Fibroblast of lung (primary cell): ENCODE results near the gene ENTREP3. TPM values are rescaled to one million over a fixed set of nuclear protein-coding genes. Genes with fewer than 3 reads are reported as not detected.
A peak's percentile ranks its signal among the peaks of the same experiment; 100 is the strongest.
"Not testable (repeated sequence)": the region's sequence is repeated elsewhere in the genome, so short reads cannot be mapped to it uniquely, and the experiment has no call there.

ENCODE experiments used
- DNase-seq, 2 donors: peaks; one replicate each; pipeline versions ENCODE4 v3.0.0 to v3.0.0-alpha.2; 2010; ENCODE audit warnings: low read depth in 2 of 2
- H2AFZ ChIP-seq: 2 replicates; pipeline ENCODE4 v1.5.1; 2012; ENCODE audit warnings: low read length, control low read depth, inconsistent platforms
- H3K27ac ChIP-seq: 2 replicates; pipeline ENCODE4 v1.5.1; 2011; ENCODE audit warnings: low read length, control low read depth; ENCODE audit not compliant: insufficient read depth
- H3K27me3 ChIP-seq: 2 replicates; pipeline ENCODE4 v1.5.1; 2011; ENCODE audit warnings: mild to moderate bottlenecking, low read length; ENCODE audit not compliant: control insufficient read depth, insufficient read depth
- H3K36me3 ChIP-seq: 2 replicates; pipeline ENCODE4 v1.5.1; 2011; ENCODE audit warnings: low read length; ENCODE audit not compliant: control insufficient read depth, insufficient read depth
- H3K4me1 ChIP-seq: 2 replicates; pipeline ENCODE4 v1.5.1; 2011; ENCODE audit warnings: low read length; ENCODE audit not compliant: control insufficient read depth, insufficient read depth; ENCODE audit errors: extremely low read depth
- H3K4me2 ChIP-seq: 2 replicates; pipeline ENCODE4 v1.5.1; 2011; ENCODE audit warnings: low read length, control low read depth; ENCODE audit not compliant: insufficient read depth; ENCODE audit errors: extremely low read depth
- H3K4me3 ChIP-seq, 4 experiments: fragments of 200-600 bp in 1 of 4; sonication (generic) in 1 of 4; replicated peaks in 1 of 4; 2 replicates each; pipeline ENCODE4 v1.5.1; 2011 to 2016; ENCODE audit warnings: low read length in 4 of 4, low read depth in 3 of 4, mild to moderate bottlenecking in 3 of 4, control low read depth in 2 of 4, inconsistent platforms in 1 of 4, mixed read lengths in 1 of 4; ENCODE audit not compliant: insufficient read depth in 1 of 4; ENCODE audit errors: control extremely low read depth in 1 of 4
- H3K79me2 ChIP-seq: 2 replicates; pipeline ENCODE4 v1.5.1; 2012; ENCODE audit warnings: mild to moderate bottlenecking, low read length, inconsistent platforms; ENCODE audit not compliant: control insufficient read depth, insufficient read depth
- H3K9ac ChIP-seq: 2 replicates; pipeline ENCODE4 v1.5.1; 2011; ENCODE audit warnings: mild to moderate bottlenecking, low read length, control low read depth; ENCODE audit not compliant: insufficient read depth
- H3K9me3 ChIP-seq: 2 replicates; pipeline ENCODE4 v1.5.1; 2012; ENCODE audit warnings: low read depth, low read length; ENCODE audit not compliant: control insufficient read depth, insufficient read depth
- H4K20me1 ChIP-seq: 2 replicates; pipeline ENCODE4 v1.5.1; 2011; ENCODE audit warnings: low read length; ENCODE audit not compliant: control insufficient read depth, insufficient read depth; ENCODE audit errors: extremely low read depth
- EZH2 ChIP-seq: IDR thresholded peaks from 2 replicates; pipeline ENCODE4 v1.5.1; 2012; ENCODE audit warnings: low read length, control low read depth, mild to moderate bottlenecking; ENCODE audit errors: missing control alignments
- polyA plus RNA-seq, 2 donors: library from polyadenylated mRNA; depleted of rRNA in 1 of 2; stranded (reverse) in 1 of 2; unstranded in 1 of 2; fragments of >200 nt; gene quantifications; 2 replicates each; pipeline ENCODE4 v1.2.1, GENCODE V29; 2011 to 2012; ENCODE audit warnings: missing spikeins in 1 of 2
- total RNA-seq: library from RNA; depleted of rRNA; stranded (reverse); fragments of >200 nt; gene quantifications from 2 replicates; pipeline ENCODE4 v1.2.1, GENCODE V29; 2014
- TF ChIP-seq, protein P1 (sequence below), 2 donors: IDR thresholded peaks in 1 of 2; conservative IDR thresholded peaks in 1 of 2; 1 replicate in 1 of 2; 2 replicates in 1 of 2; pipeline ENCODE4 v1.5.1; 2011 to 2012; ENCODE audit warnings: low read length in 2 of 2, control low read depth in 1 of 2, inconsistent platforms in 1 of 2, low read depth in 1 of 2, mild to moderate bottlenecking in 1 of 2

Gene ENTREP3
- total and polyA plus RNA-seq, 2 donors (not counting 1 experiment from before 2014, with no cell fraction given) = 8.5 to 12.9 TPM

DNA sequence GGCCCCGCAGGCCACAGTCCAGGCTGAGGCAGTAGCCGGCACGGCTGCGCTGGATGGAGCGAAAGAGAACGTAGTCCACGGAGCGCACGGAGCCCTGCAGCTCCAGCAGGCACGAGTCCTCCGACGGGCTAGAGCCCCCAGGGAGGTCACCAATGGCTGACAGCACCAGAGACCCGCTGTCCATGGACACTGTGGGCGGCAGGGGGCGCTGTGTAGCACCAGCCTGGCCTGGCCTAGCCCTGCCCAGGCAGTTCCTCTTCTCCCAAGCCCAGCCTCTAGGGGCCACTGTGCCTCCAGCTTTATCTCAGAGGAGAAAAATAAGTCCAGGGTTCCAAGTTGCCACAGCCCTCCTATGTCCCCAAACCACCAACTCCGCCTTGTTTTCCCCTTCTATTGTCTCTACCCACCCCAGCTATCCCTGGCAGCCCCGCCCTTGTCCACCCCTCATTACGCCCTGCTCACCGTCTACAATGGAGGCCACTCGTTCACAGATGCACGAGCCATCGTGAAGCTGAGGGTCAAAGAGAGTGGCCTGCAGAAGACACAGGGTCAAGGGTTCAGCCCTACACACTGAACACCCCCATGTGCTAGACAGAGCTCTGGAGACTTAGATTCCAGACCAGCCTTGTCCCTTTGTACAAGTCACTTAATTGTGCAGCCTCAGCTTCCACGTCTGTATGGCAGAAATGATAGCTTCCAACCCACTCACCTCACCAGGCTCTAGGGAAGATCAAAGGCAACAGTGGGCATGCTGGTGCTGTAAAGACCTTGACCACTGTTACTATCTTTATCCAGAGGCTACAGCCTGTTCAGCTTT is 4.4 kb downstream of the ENTREP3 start:
- Histone ChIP-seq H3K4me3 (no peak overlapping the region), H3K27ac (no peak overlapping the region), H3K4me1 (peaks cover 10% of the 10 kb centered on the region), H3K27me3 (no peaks in the 10 kb centered on the region), H4K20me1 (no peaks in the 10 kb centered on the region), H3K4me2 (no peak overlapping the region), H3K9me3 (no peaks in the 10 kb centered on the region), H3K9ac (no peak overlapping the region), H2AFZ (no peak overlapping the region), H3K36me3 (peaks cover 13% of the 10 kb centered on the region), H3K79me2 (peaks cover 16% of the 10 kb centered on the region)
- peak; percentile 77 to 91 for DNase-seq
- TF ChIP-seq, protein P1, sequence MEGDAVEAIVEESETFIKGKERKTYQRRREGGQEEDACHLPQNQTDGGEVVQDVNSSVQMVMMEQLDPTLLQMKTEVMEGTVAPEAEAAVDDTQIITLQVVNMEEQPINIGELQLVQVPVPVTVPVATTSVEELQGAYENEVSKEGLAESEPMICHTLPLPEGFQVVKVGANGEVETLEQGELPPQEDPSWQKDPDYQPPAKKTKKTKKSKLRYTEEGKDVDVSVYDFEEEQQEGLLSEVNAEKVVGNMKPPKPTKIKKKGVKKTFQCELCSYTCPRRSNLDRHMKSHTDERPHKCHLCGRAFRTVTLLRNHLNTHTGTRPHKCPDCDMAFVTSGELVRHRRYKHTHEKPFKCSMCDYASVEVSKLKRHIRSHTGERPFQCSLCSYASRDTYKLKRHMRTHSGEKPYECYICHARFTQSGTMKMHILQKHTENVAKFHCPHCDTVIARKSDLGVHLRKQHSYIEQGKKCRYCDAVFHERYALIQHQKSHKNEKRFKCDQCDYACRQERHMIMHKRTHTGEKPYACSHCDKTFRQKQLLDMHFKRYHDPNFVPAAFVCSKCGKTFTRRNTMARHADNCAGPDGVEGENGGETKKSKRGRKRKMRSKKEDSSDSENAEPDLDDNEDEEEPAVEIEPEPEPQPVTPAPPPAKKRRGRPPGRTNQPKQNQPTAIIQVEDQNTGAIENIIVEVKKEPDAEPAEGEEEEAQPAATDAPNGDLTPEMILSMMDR (conservative IDR thresholded peaks at IDR 0.05 in 1 of 2, IDR thresholded peaks at IDR 0.05 in 1 of 2; ENCODE audit: low read depth in 1 of 2, low read length in 2 of 2) = peak; percentile 96 to 99
- TF ChIP-seq EZH2 = no peak

DNA sequence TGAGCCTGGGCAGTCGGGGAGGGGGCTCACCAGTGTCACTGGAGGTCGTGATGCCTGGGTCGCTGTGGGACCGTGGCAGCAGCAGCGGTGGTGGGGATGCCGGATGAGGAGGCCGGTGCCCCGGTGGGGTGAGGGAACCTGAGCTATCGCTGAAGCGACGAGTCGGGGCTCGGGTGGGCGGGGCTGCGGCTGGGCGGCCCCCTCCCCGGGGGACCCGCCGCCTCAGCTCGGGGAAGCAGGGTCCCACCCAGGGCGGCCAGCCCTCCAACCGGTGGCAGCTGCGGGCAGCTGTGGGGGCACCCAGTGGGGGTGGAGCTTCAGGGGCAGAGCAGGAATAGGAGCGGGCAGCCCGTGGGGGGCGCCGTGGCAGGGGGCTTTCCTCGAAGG is 5.0 kb downstream of the ENTREP3 start:
- H3K27ac ChIP-seq = no peak overlapping the region
- H3K4me1 ChIP-seq = peaks cover 10% of the 10 kb centered on the region
- peaks cover 16% of the 10 kb centered on the region for H3K79me2 ChIP-seq
- TF ChIP-seq EZH2 = no peak
- TF ChIP-seq, protein P1 (conservative IDR thresholded peaks at IDR 0.05 in 1 of 2, IDR thresholded peaks at IDR 0.05 in 1 of 2; ENCODE audit: low read depth in 1 of 2, low read length in 2 of 2) = no peak
- no peak overlapping the region for H3K9ac ChIP-seq
- H3K4me3 ChIP-seq = no peak overlapping the region
- no peak overlapping the region for H3K4me2 ChIP-seq
- no peaks in the 10 kb centered on the region for H4K20me1 ChIP-seq
- H3K9me3 ChIP-seq = no peaks in the 10 kb centered on the region
- no peak for DNase-seq
- H3K36me3 ChIP-seq = peaks cover 13% of the 10 kb centered on the region
- H3K27me3 ChIP-seq = no peaks in the 10 kb centered on the region
- no peak overlapping the region for H2AFZ ChIP-seq

DNA sequence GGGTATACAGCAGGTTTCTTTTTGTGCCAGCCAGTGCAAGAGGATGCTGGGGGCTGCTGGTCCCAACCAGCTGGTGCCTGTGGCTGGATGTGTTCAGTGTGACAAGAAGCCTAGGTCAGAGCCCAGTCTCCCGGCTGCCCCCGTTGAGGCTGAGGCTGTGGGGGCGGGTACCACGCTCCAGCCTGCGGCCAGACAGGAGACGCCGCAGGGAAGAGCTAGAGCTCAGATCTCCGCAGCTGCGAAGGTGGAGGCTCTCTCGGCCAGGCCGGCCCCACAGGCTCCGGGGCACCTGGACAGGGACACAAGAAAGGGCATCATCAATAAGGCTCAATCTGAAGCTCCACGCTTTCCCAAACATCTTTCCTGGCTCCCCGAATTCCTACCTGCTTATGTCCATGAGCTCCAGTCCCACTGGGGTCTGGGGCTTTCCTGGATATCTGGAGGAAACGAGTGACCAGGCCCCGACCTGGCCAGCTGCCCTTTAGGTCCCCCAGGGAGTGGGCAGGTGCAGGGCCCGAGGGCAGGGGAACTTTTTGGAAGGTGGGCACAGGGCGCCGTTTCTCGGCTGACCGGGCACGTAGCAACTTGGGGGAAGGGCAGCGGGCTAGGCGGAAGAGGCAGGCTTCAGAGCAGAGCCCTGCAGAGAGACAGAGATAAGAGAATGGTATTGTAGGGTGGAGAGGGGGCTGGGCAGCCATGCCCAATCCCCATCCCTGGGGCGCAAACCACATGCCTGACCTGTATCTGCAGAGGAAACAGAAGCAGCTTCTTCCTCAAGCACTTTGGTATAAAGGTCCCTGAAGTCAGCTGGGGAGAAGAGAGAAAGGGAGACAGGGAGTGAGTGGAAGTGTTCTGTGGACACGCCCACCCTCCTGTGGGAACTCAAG is 7.4 kb downstream of the ENTREP3 start:
- Histone ChIP-seq H4K20me1 (no peaks in the 10 kb centered on the region), H3K4me3 (no peak overlapping the region), H3K4me1 (peaks cover 9% of the 10 kb centered on the region), H2AFZ (no peak overlapping the region), H3K27ac (no peak overlapping the region), H3K27me3 (no peaks in the 10 kb centered on the region), H3K79me2 (peaks cover 1% of the 10 kb centered on the region), H3K9me3 (no peaks in the 10 kb centered on the region), H3K36me3 (peaks cover 13% of the 10 kb centered on the region), H3K9ac (no peak overlapping the region), H3K4me2 (no peak overlapping the region)
- no peak for TF ChIP-seq EZH2
- TF ChIP-seq, protein P1 (conservative IDR thresholded peaks at IDR 0.05 in 1 of 2, IDR thresholded peaks at IDR 0.05 in 1 of 2; ENCODE audit: low read depth in 1 of 2, low read length in 2 of 2) = no peak
- DNase-seq = no peak

DNA sequence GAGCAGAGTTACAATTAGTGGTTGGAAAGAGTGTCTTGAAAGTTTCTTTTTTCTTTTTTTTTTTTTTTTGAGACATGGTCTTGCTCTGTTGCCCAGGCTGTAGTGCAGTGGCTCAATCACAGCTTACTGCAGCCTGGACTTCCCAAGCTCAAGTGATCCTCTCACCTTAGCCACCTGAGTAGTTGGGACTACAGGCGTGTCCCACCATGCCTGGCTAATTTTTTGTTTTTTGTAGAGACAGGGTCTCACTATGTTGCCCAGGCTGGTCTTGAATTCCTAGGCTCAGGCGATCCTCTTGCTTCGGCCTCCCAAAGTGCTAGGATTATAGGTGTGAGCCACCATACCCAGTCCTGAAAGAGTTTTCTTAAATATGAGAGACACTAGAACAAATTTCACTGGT is 8.5 kb downstream of the ENTREP3 start:
- not testable (repeated sequence) for H3K79me2 ChIP-seq, H3K4me2 ChIP-seq, H3K9ac ChIP-seq, H3K4me3 ChIP-seq, H2AFZ ChIP-seq, H3K9me3 ChIP-seq, DNase-seq, H3K27ac ChIP-seq, H3K27me3 ChIP-seq, H4K20me1 ChIP-seq
- H3K4me1 ChIP-seq = peaks cover 12% of the 10 kb centered on the region
- peaks cover 13% of the 10 kb centered on the region for H3K36me3 ChIP-seq
